Measurements from ENCODE around the gene HOTAIR.

Gene HOTAIR

DNA sequence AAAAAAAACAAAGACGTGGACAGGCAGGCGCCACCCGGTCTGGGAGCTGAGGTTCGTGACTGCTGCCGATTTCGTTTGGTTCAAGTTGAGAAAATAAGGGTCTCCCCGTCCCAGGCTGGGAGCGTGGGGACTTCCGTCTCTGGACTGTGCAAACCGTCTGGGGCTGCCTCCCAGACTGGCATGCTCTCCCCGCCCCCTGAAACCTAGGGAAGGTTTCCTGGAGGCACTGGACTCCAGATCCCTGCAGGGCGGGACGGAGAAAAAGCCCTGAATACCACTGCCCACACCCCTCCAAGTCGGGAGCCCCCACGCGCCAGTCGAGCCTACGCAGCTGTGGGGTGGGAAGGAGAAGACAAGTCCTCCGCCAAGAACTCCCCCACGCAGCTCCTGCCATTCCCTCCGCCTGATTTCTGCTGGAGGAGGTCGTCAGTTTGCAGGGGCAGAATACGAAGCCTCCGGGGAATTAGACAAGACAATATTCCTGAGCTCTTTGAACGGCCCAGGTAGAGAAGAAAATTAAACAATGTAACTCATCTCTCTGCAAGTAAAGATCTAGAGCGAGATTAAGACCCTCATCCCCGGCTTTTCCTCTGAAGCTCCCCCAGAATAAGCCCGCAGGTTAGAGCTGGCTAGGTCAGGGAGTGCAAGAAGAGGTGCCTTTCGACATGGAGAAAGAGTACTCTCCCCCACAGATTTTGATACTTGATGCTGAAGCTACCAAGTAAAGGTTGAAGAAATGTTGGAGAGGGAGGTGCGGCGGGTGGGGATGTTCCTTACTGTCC is 46.5 kb downstream of the HOTAIR start:
- no peak for DNase-seq (ENCODE audit: low read depth, low spot score)

DNA sequence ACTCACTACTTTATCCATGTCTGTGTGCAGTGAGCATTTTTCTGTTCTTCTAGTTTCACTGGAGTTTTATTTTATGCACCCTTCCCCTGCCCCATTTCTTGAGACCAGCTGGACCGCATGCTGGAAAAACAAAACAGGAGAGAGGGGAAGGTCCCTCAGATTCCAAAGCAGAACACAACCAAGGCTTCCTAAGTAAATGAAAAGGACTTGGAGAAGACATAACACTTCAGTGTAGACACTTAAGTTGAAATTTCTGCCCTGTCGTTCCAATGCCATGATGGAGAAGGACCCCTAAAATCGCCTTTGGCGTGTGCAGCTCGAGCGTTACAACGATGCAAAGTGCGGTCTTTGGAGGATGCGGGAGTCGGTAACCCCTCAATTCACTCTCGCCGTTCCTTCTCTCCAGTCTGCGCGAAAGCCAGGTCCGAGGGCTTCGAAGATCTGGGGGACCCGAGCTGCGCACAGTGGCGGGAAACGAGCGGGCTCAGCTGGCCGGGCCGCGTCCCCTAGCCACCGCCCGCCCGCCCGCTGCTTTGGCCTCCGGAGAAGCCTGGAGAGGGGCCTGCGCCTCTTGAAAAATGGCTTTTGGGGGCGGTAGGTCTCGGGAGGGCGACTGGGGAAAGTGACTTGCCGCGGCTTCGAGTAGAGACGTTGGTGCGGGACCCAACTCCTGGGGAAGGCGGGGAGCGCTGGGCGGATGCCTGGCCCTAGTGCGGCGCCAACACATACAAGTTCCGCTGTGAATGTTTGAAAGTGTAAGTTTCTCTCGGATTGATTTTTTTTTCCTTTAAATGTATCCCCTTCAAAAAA is 47.3 kb downstream of the HOTAIR start:
- no peak for DNase-seq (ENCODE audit: low read depth, low spot score)

DNA sequence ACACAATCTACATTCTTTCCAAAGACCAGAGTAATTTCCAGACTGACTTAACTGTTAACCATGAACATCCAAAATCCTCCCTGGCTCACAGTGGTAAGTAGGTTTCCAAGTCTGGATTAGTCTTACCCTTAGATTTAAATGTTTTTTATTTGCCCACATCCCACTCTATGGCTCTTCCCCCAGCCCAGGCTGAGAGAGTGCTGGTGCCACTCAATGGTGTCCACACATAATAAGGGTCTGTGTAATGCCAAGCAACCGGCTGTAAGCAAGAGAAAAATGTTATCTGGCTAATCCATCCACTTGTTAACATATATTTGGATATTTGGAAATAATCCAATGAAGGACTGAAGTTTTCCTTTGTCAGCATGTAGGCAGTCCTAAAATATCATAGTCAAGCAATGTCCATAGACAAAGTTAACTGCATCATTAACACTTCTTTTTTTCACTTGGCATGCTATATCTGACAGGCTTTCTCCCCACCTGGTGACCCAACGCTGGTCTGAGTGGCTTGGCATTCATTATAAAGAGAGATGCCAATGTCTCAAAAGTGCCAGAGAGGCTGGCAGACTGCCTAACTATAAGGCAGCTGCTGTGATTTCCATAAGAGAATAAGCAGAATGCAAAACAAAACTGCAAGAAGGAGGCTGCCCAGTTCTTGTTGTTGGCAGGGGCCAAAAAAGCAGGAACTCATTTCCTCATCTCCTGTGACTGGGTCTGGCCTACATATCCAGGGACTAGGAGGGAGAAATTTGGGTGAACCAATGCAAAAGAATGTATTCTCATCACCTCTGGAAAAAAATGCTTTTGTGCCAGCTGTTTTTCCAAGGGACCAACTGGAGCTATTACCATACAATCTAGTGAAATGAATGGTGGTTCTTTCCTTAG is 50.0 kb downstream of the HOTAIR start:
- no peak for DNase-seq (ENCODE audit: low read depth, low spot score)

DNA sequence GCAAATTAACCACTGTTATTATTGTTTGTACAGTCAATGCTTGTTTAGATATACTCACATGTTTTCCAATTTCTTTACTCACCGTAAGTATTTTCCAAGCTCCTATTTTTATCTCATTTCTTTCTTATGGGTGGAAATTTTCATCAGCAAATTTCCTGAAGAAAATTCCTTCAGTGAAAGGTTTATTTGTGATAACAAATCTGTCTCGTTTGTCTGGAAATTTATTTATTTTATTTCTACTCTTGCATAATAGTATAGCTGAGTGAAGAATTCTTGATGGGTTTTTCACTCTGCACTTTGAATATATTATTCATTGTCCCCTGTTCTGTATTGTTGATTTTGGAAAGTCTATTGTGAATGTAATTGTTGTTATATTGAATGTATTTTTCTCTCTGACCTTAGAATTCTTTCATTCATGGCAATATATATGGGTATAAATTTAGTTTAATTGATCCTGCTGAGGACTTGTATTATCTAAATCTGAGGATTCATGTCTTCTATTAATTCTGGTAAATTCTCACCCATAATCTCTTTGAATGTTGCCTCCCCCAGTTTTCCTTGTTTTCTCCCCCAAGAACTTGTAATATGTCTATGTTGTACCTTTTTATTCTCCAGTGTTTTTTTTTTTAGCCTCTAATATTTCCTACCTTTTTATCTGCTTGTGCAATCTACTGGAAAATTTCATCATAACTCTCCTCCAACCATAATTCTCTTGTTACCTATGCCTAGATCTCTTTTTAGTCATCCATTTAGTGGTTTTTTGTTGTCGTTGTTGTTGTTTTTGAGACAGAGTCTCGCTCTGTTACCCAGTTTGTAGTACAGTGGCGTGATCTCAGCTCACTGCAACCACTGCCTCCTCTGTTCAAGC is 57.7 kb downstream of the HOTAIR start:
- no peak for DNase-seq (ENCODE audit: low read depth, low spot score)

Data from astrocyte of the hippocampus (primary cell).